Spleen (tissue), 7 donors: Measurements from ENCODE around the gene ZNF267.

Experiments used
- POLR2A ChIP-seq, 3 donors: fragments of 450-650 bp; IDR thresholded peaks; one replicate each; pipeline ENCODE4 v1.5.1; 2017; ENCODE audit warnings: antibody characterized with exemption in 3 of 3, mild to moderate bottlenecking in 1 of 3
- POLR2AphosphoS5 ChIP-seq, 3 donors: sonication (generic); formaldehyde crosslinking; IDR thresholded peaks; one replicate each; pipeline ENCODE4 v1.5.1; 2017; ENCODE audit warnings: antibody characterized with exemption in 3 of 3
- TF ChIP-seq, protein P1 (sequence below), 11 experiments: fragments of 200-600 bp in 7 of 11; fragments of 450-650 bp in 4 of 11; sonication (generic) in 4 of 11; IDR thresholded peaks in 8 of 11; conservative IDR thresholded peaks in 3 of 11; 1 replicate in 7 of 11; 2 replicates in 4 of 11; pipeline versions ENCODE4 v1.4.0 to v1.8.0; 2016 to 2021; ENCODE audit warnings: antibody characterized with exemption in 11 of 11, inconsistent platforms in 4 of 11, mild to moderate bottlenecking in 1 of 11
- donor health status: DM: no; HTN: no; CAD: no; lungs with moderate emphysema.
- donor health status: DM: no; HTN: no; CAD: no.
- donor health status: DM: no; HTN: no; CAD: no.

DNA sequence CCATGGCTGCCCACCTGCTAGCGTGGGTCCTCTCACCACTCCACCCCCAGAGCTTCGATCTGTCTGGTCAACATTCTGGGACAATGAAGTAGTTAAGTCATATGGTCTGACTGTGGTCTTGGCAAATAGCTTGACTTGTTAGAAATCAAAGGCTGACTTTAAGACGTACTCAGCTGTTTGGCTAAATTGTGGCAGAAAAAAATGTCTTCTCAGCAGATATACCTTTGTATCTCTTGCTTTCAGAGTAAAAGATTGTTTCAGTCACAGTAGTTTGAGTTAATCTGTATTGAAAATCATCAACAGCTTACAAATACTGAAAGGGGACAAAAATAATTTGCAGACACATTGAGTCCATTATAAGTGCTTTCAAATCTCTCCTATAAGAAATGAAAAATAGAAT is 2.1 kb upstream of the ZNF267 start:
- TF ChIP-seq, protein P1, sequence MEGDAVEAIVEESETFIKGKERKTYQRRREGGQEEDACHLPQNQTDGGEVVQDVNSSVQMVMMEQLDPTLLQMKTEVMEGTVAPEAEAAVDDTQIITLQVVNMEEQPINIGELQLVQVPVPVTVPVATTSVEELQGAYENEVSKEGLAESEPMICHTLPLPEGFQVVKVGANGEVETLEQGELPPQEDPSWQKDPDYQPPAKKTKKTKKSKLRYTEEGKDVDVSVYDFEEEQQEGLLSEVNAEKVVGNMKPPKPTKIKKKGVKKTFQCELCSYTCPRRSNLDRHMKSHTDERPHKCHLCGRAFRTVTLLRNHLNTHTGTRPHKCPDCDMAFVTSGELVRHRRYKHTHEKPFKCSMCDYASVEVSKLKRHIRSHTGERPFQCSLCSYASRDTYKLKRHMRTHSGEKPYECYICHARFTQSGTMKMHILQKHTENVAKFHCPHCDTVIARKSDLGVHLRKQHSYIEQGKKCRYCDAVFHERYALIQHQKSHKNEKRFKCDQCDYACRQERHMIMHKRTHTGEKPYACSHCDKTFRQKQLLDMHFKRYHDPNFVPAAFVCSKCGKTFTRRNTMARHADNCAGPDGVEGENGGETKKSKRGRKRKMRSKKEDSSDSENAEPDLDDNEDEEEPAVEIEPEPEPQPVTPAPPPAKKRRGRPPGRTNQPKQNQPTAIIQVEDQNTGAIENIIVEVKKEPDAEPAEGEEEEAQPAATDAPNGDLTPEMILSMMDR (IDR thresholded peaks at IDR 0.05 in 8 of 11, conservative IDR thresholded peaks at IDR 0.05 in 3 of 11): no peak
- TF ChIP-seq POLR2AphosphoS5 (IDR thresholded peaks at IDR 0.05) (no peak), POLR2A (IDR thresholded peaks at IDR 0.05) (no peak)
